ENCODE measurements around the gene EXOSC2.

The EXOSC2 gene

DNA sequence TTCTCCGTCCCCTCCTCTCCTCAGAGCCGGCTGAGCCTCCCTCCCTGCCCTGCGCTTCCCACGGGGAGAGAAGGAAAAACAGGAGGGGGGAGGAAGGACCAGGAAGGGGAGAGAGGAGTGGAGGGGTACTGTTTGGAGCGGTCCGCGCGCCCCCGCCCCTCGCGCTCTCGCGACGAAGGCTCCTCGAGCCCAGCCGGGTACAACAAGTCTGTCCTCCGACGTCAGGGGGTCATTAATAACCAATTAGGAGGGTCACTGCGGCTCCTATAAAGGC is 29.7 kb upstream of the EXOSC2 start:
- DNase-seq (ENCODE audit: insufficient read length, low spot score): no peak
- TF ChIP-seq, protein P1, sequence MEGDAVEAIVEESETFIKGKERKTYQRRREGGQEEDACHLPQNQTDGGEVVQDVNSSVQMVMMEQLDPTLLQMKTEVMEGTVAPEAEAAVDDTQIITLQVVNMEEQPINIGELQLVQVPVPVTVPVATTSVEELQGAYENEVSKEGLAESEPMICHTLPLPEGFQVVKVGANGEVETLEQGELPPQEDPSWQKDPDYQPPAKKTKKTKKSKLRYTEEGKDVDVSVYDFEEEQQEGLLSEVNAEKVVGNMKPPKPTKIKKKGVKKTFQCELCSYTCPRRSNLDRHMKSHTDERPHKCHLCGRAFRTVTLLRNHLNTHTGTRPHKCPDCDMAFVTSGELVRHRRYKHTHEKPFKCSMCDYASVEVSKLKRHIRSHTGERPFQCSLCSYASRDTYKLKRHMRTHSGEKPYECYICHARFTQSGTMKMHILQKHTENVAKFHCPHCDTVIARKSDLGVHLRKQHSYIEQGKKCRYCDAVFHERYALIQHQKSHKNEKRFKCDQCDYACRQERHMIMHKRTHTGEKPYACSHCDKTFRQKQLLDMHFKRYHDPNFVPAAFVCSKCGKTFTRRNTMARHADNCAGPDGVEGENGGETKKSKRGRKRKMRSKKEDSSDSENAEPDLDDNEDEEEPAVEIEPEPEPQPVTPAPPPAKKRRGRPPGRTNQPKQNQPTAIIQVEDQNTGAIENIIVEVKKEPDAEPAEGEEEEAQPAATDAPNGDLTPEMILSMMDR (IDR thresholded peaks at IDR 0.05; ENCODE audit: insufficient read depth, missing control alignments): no peak
- no peak for FAIRE-seq

DNA sequence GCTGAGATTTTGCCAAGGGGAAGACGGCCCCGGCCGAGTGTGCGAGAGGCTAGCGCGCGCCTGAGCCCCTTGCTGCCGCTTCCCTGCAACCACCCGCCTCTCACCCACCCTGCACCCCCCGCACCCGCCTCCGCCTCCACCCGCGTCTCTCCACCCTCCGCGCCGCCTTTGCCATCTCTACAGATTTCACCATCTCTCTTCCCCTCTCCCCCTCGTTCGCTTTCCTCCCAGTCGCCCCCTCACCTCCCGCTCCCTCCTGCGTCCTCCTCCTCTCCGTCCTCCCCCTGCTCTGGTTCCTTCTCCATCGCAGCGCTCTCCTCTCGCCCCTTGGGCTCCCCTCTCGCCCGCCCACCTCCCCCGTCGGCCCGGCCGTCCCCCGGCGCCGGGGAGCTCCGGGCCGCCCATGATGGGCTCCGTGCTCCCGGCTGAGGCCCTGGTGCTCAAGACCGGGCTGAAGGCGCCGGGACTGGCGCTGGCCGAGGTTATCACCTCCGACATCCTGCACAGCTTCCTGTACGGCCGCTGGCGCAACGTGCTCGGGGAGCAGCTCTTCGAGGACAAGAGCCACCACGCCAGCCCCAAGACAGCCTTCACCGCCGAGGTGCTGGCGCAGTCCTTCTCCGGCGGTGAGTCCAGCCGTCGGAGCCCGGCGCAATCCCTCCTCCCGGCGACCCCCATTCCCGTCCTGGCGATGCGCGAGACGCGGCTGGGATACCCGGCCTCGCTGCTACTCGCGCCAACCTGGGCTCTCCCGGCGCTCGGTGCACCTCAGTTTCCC is 29.1 kb upstream of the EXOSC2 start, which contains the start of gene PRDM12:
TSS of gene PRDM12 (plus strand) at position 344 of the 778 bp plus-strand sequence. CDS start at position 404, 60 bp downstream.
- DNase-seq (ENCODE audit: insufficient read length, low spot score): no peak
- TF ChIP-seq, protein P1 (IDR thresholded peaks at IDR 0.05; ENCODE audit: insufficient read depth, missing control alignments): no peak
- no peak for FAIRE-seq

DNA sequence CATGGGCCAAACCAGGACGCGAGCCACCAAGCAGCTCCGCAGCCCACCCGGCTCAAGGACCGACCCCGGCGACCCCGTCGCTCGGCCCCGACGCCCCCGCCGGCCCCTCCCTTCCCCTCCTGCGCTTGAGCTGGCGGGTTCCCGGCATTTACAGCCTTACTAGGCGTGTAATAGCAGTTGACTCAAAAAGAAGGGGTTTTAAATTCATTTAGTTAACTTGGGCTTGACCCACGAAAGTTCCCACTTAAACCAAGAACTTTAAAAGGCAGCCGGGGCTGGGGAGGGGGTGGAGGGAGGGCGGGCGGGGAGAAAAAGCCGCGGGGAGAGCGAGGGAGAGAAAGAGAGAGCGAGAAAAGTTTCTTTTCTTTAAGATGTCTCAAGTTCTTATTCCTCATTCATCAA is 28.6 kb upstream of the EXOSC2 start:
- DNase-seq (ENCODE audit: insufficient read length, low spot score) (no peak), FAIRE-seq (no peak)

DNA sequence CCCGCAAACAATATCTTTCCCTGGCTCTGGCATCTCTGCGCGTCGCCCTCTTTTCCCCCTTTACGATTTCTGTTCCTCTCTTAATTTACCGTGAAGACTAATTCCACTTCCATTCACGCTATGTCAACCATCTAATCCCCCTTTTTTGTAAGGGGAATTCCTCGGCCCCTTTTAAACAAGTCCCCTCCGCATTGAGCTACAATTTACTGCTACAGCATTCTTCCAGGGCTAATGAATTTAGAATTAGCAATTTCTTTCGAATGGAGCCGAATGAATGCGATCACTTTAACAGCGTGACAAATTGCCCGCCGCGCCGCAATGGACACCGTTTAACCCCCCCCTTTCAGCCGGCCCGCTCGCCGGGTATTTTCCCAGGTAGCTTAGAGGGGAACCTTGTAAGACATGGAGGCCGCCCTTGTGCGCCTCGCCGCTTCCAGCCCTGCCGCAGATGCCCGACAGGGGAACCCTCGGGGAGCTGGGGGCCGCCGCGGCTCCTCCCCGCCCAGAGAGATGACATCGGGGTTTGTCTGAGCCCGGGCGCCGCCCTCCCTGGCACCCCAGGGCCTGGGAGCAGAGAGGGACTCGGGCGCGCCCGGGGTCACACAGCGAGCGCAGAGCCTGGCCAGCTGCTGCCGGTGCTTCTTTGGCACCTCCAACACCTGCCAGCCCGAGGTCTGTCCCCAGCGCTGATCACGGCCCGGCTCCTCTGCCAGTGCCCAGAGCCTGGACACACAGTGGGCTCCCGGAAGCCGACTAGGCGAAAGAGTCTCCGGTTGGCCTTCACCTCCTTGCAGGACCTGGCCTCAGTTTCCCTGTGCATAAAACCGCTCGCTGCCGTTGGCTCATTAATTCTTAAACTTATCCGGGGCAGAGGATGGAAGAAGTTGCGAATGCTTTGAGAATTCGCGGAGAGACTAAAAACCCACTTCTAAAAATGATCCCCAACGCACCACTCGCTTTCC is 27.9 kb upstream of the EXOSC2 start:
- TF ChIP-seq, protein P1 (IDR thresholded peaks at IDR 0.05; ENCODE audit: insufficient read depth, missing control alignments): no peak
- DNase-seq (ENCODE audit: insufficient read length, low spot score) (no peak), FAIRE-seq (no peak)

More for the DNA sequence above, 28.6 kb upstream of the EXOSC2 start:
- TF ChIP-seq, protein P1 (IDR thresholded peaks at IDR 0.05; ENCODE audit: insufficient read depth, missing control alignments): no peak

DNA sequence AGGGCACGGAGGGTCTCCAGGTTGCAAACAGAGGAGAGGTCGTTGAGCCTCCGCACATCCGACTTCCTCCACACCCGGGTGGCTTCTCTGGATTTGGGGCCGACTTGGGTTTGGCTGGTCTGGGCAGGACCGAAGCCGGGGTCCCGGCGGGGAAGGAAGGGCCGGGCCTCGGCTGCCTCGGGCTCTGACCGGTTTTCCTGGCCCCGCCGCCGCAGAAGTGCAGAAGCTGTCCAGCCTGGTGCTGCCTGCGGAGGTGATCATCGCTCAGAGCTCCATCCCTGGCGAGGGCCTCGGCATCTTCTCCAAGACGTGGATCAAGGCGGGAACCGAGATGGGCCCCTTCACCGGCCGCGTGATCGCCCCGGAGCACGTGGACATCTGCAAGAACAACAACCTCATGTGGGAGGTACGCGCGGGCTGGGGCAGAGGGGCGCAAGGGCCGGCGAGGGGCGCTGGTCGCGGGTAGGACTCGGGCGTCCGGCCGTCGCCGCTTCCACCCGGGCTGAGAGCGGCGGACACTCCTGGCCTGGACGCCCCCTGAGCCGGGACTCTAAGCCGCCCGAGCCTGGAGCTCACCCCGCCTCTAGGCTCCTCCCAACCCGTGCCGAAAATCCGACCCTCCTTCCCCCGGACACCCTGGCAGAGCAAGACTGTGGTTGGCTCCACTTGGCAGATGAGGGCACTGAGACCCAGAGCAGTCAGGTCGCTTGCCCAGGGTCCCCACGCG is 27.0 kb upstream of the EXOSC2 start:
- DNase-seq (ENCODE audit: insufficient read length, low spot score) (no peak), FAIRE-seq (no peak)
- TF ChIP-seq, protein P1 (IDR thresholded peaks at IDR 0.05; ENCODE audit: insufficient read depth, missing control alignments): no peak

DNA sequence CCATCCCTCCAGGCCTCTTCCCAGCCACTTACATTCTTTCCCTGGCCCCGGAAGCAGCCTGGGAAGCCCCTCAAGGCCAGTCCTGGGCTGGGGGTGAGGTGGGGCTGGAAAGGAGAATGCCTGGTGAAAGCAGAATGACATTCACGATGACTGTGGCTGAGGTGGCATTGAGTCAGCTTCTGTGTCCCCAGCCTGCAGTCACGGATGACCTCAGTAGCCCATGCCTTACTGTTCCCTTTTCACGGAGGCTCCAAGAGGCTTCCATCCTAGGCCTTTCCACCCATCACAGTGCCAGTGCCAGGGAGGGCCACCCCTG is 26.5 kb upstream of the EXOSC2 start:
- TF ChIP-seq, protein P1 (IDR thresholded peaks at IDR 0.05; ENCODE audit: insufficient read depth, missing control alignments): no peak
- DNase-seq (ENCODE audit: insufficient read length, low spot score) (no peak), FAIRE-seq (no peak)
